Retinal pigment epithelial cell (primary cell): Measurements from ENCODE around the gene NDUFA3.

Experiments
- DNase-seq: peaks from one replicate; pipeline ENCODE4 v3.0.0-alpha.2; 2010; ENCODE audit warnings: low read depth
- H3K4me3 ChIP-seq: 2 replicates; pipeline ENCODE4 v1.5.1; 2011; ENCODE audit warnings: mild to moderate bottlenecking, low read length, control low read depth, moderate library complexity
- CTCF ChIP-seq: conservative IDR thresholded peaks from 2 replicates; pipeline ENCODE4 v1.5.1; 2011; ENCODE audit warnings: low read depth, low read length, control low read depth, inconsistent platforms

The NDUFA3 gene

GRCh38 chr19:54155694-54156093 lies 53.0 kb downstream of the NDUFA3 start:
- peak; percentile 5 for TF ChIP-seq CTCF
- no peak for DNase-seq
- H3K4me3 ChIP-seq = no peak overlapping the region

- no peak for TF ChIP-seq CTCF
- no peak overlapping the region for H3K4me3 ChIP-seq
- no peak for DNase-seq
These were observed 53.8 kb downstream of the NDUFA3 start for GRCh38 chr19:54156490-54156889.

- H3K4me3 ChIP-seq = no peak overlapping the region
- DNase-seq = no peak
- no peak for TF ChIP-seq CTCF
These were observed 54.3 kb downstream of the NDUFA3 start for GRCh38 chr19:54156953-54157352.
